Hepatocyte (in vitro differentiated cells): ENCODE data around the gene AOPEP. TPM values are rescaled to one million over a fixed set of nuclear protein-coding genes. Genes with fewer than 3 reads are reported as not detected.

Source experiments
- DNase-seq: peaks from one replicate; pipeline ENCODE4 v3.0.0-alpha.2; 2016; ENCODE audit warnings: low spot score
- H2AFZ ChIP-seq: fragments of 200-600 bp; sonication (generic); 2 replicates; pipeline ENCODE4 v1.6.0; 2016; ENCODE audit warnings: antibody characterized with exemption, mild to moderate bottlenecking
- H3K27ac ChIP-seq: fragments of 200-600 bp; sonication (generic); 2 replicates; pipeline ENCODE4 v1.5.1; 2016; ENCODE audit warnings: mild to moderate bottlenecking
- H3K27me3 ChIP-seq: fragments of 200-600 bp; sonication (generic); 2 replicates; pipeline ENCODE4 v1.6.1; 2016
- H3K36me3 ChIP-seq: fragments of 200-600 bp; sonication (generic); replicated peaks from 2 replicates; pipeline ENCODE4 v1.5.1; 2016; ENCODE audit warnings: low read depth; ENCODE audit not compliant: insufficient read depth
- H3K4me1 ChIP-seq: fragments of 200-600 bp; sonication (generic); 2 replicates; pipeline ENCODE4 v1.5.1; 2016; ENCODE audit warnings: mild to moderate bottlenecking, moderate library complexity; ENCODE audit not compliant: insufficient read depth
- H3K4me2 ChIP-seq: fragments of 200-600 bp; sonication (generic); 2 replicates; pipeline ENCODE4 v1.6.0; 2016
- H3K4me3 ChIP-seq: fragments of 200-600 bp; sonication (generic); 2 replicates; pipeline ENCODE4 v1.5.1; 2016; ENCODE audit warnings: mild to moderate bottlenecking
- H3K79me2 ChIP-seq: fragments of 200-600 bp; sonication (generic); 2 replicates; pipeline ENCODE4 v1.6.0; 2017; ENCODE audit warnings: mild to moderate bottlenecking
- H3K9me2 ChIP-seq: fragments of 200-600 bp; sonication (generic); replicated peaks from 2 replicates; pipeline ENCODE4 v1.6.0; 2017; ENCODE audit warnings: mild to moderate bottlenecking; ENCODE audit not compliant: insufficient read depth
- H3K9me3 ChIP-seq: fragments of 200-600 bp; sonication (generic); 2 replicates; pipeline ENCODE4 v1.5.1; 2016; ENCODE audit warnings: low read depth, mild to moderate bottlenecking
- H4K20me1 ChIP-seq: fragments of 200-600 bp; sonication (generic); 2 replicates; pipeline ENCODE4 v1.6.0; 2016; ENCODE audit warnings: mild to moderate bottlenecking; ENCODE audit not compliant: insufficient read depth, poor library complexity, severe bottlenecking
- CTCF ChIP-seq: fragments of 200-600 bp; sonication (generic); IDR thresholded peaks from 2 replicates; pipeline ENCODE4 v1.5.1; 2016; ENCODE audit warnings: antibody characterized with exemption, mild to moderate bottlenecking; ENCODE audit not compliant: poor library complexity
- EZH2 ChIP-seq: fragments of 200-600 bp; sonication (generic); IDR thresholded peaks from 2 replicates; pipeline ENCODE4 v1.6.1; 2016; ENCODE audit warnings: antibody characterized with exemption, mild to moderate bottlenecking, borderline replicate concordance
- EZH2phosphoT487 ChIP-seq: fragments of 200-600 bp; sonication (generic); IDR thresholded peaks from one replicate; pipeline ENCODE4 v1.6.1; 2018; ENCODE audit warnings: antibody characterized with exemption, mild to moderate bottlenecking, low read depth, moderate library complexity; ENCODE audit not compliant: unreplicated experiment, severe bottlenecking
- WGBS: methylation state at CpG from one replicate; pipeline ENCODE4 v1.1.6; 2016; ENCODE audit warnings: low lambda C conversion rate; ENCODE audit errors: missing lambda C conversion rate; 5-methylcytosine and 5-hydroxymethylcytosine counted together
- polyA plus RNA-seq: library from polyadenylated mRNA; unstranded; fragments of >200 nt; fragmentation: Nextera tagmentation; extraction: Ambion mirVana; gene quantifications from 2 replicates; pipeline ENCODE4 v1.2.1, GENCODE V29; 2016
- total RNA-seq: library from RNA; depleted of rRNA; stranded (reverse); fragments of >200 nt; gene quantifications from 2 replicates; pipeline ENCODE4 v1.2.3, GENCODE V29; 2014

The AOPEP gene
- total and polyA plus RNA-seq, 2 experiments from 2014 or later, result 82.8 to 101 TPM

- Histone ChIP-seq H3K27me3 (no peaks in the 10 kb centered on the region), H3K36me3 (no peaks in the 10 kb centered on the region), H3K4me2 (peak overlapping the region; percentile 43), H3K4me1 (peaks cover 60% of the 10 kb centered on the region), H3K27ac (peak overlapping the region; percentile 90), H4K20me1 (no peaks in the 10 kb centered on the region), H3K79me2 (peaks cover 12% of the 10 kb centered on the region), H3K9me3 (no peaks in the 10 kb centered on the region), H2AFZ (no peak overlapping the region), H3K4me3 (no peak overlapping the region), H3K9me2 (no peaks in the 10 kb centered on the region)
- 82% methylated on average over 9 of the region's 9 CpGs for WGBS
- TF ChIP-seq CTCF (no peak), EZH2 (no peak), EZH2phosphoT487 (no peak)
- peak; percentile 48 for DNase-seq
Measured at GRCh38 chr9:94799578-94800264, 73.2 kb downstream of the AOPEP start.

GRCh38 chr9:94800424-94801117, 74.1 kb downstream of the AOPEP start:
- Histone ChIP-seq H3K9me3 (no peaks in the 10 kb centered on the region), H3K4me2 (peak overlapping the region; percentile 43), H2AFZ (no peak overlapping the region), H3K9me2 (no peaks in the 10 kb centered on the region), H4K20me1 (no peaks in the 10 kb centered on the region), H3K27me3 (no peaks in the 10 kb centered on the region), H3K27ac (peak overlapping the region; percentile 90), H3K4me3 (no peak overlapping the region), H3K79me2 (peaks cover 14% of the 10 kb centered on the region), H3K4me1 (peaks cover 61% of the 10 kb centered on the region), H3K36me3 (no peaks in the 10 kb centered on the region)
- WGBS, result 64% methylated on average over 8 of the region's 8 CpGs
- TF ChIP-seq CTCF (no peak), EZH2 (no peak), EZH2phosphoT487 (no peak)
- DNase-seq, result no peak

- TF ChIP-seq EZH2 (no peak), CTCF (no peak), EZH2phosphoT487 (no peak)
- H3K27ac ChIP-seq, result peak overlapping the region; percentile 90
- 53% methylated on average over 1 of the region's 1 CpG for WGBS
Measured at GRCh38 chr9:94801234-94801633, 74.7 kb downstream of the AOPEP start.

More at GRCh38 chr9:94801234-94801633, 74.7 kb downstream of the AOPEP start:
- no peak for DNase-seq
- no peaks in the 10 kb centered on the region for H3K9me2 ChIP-seq
- H3K4me2 ChIP-seq, result peak overlapping the region; percentile 43
- peaks cover 65% of the 10 kb centered on the region for H3K4me1 ChIP-seq
- H2AFZ ChIP-seq, result no peak overlapping the region
- H3K4me3 ChIP-seq, result no peak overlapping the region
- H3K79me2 ChIP-seq, result peaks cover 14% of the 10 kb centered on the region
- no peaks in the 10 kb centered on the region for H3K36me3 ChIP-seq
- no peaks in the 10 kb centered on the region for H3K9me3 ChIP-seq
- no peaks in the 10 kb centered on the region for H4K20me1 ChIP-seq
- no peaks in the 10 kb centered on the region for H3K27me3 ChIP-seq
